GM12874 (cell line): ENCODE data around the gene STAT3.

Experiments used
- CTCF ChIP-seq: IDR thresholded peaks from 2 replicates; pipeline ENCODE4 v1.5.1; 2011; ENCODE audit warnings: low read depth, mild to moderate bottlenecking, control low read depth, low read length, moderate library complexity; ENCODE audit not compliant: insufficient read depth

STAT3 gene

GRCh38 chr17:42411905-42412679 is 23.9 kb upstream of the STAT3 start:
- TF ChIP-seq CTCF, result no peak

- TF ChIP-seq CTCF, result no peak
These were observed 23.1 kb upstream of the STAT3 start for GRCh38 chr17:42411361-42411760.

GRCh38 chr17:42410319-42410685 is 22.1 kb upstream of the STAT3 start:
- no peak for TF ChIP-seq CTCF

- no peak for TF ChIP-seq CTCF
These were observed 21.5 kb upstream of the STAT3 start for GRCh38 chr17:42409523-42410318.

- no peak for TF ChIP-seq CTCF
These were observed 19.8 kb upstream of the STAT3 start for GRCh38 chr17:42408061-42408460.

- TF ChIP-seq CTCF, result no peak
These were observed 19.1 kb upstream of the STAT3 start for GRCh38 chr17:42407289-42407836.

GRCh38 chr17:42406615-42407288 is 18.5 kb upstream of the STAT3 start:
- no peak for TF ChIP-seq CTCF
